ENCODE data around the gene AACS.
"Not testable (repeated sequence)": the region's sequence is repeated elsewhere in the genome, so short reads cannot be mapped to it uniquely, and the experiment has no call there.

Gene AACS

GRCh38 chr12:125124320-125124966 lies 59.2 kb downstream of the AACS start:
- no peak for DNase-seq (ENCODE audit: low spot score)

DNA sequence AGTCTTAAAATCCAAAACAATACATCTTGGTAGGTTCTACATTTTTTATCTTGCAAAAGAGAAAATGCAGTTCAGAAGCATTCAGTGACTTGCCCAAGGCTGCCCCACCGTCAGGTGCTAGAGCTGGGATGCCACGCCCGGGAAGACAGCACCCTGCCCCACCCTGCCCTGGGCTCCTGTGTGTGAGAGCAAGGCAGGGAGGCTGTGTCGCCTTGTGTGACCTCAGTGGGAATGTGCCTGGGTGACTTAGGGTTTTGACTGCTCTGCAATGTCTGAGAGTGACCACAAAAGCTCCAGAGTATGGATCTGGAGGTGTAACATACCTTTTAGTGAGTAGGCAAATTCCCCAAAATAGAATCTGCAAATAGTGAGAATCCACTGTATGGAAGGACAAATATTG lies 60.0 kb downstream of the AACS start:
- no peak for DNase-seq (ENCODE audit: low spot score)

- no peak for DNase-seq (ENCODE audit: low spot score)
These were observed 63.4 kb downstream of the AACS start for GRCh38 chr12:125128439-125129178.

GRCh38 chr12:125129179-125129571 lies 63.9 kb downstream of the AACS start:
- DNase-seq (ENCODE audit: low spot score) = no peak

DNA sequence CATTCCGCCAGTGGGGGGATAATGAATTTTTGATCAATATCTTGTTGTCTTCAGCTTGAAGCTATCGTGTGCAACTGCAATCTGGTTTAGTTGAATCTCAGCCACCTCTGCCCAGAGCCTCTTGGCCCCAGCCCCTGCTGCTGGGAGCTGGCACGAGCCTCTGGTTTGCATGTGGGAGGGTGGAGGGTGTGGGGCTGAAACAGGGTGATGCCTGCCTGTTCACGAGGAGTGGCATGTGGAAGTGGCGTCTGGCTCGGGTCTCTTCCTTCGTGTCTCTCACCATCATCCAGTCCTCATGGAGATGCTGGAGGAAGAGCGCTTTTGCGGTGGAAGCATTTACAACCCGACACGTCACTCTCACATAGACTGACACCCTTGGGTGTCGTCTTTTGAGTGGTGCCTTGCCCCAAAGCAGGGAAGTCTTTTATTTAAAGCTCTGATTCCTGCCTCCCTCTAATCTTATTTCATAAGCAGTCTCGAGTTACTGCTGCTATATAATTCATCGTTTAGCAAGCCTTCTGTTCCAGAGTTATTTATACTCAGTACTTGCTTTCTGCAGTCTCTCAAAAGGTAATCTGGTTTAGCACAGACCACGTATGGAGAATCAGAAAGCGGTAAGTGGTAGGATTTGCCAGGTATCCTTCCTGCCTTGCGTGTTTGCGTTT lies 64.5 kb downstream of the AACS start:
- no peak for DNase-seq (ENCODE audit: low spot score)

DNA sequence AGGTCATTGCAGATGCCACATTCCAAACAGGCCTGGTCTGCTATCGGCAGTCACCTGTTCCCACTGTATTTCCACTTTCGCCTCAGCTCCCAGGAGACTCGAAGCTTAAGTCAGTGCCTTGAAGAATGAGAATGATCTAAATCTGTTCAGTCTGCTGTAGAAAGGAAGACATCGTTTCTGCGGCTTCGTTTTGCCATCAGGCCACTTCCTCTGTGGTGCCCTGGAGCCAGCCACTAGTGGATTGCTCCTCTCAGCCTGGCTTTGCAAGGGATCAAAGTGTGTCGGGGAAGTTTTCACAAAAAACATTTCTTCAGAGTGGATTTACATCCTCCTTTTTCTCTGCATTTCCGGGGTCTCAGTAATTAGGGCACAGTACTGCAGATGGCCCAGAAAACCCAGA lies 66.7 kb downstream of the AACS start:
- no peak for DNase-seq (ENCODE audit: low spot score)

GRCh38 chr12:125132698-125133400 lies 67.6 kb downstream of the AACS start:
- no peak for DNase-seq (ENCODE audit: low spot score)

GRCh38 chr12:125133616-125134015 lies 68.4 kb downstream of the AACS start:
- no peak for DNase-seq (ENCODE audit: low spot score)

DNA sequence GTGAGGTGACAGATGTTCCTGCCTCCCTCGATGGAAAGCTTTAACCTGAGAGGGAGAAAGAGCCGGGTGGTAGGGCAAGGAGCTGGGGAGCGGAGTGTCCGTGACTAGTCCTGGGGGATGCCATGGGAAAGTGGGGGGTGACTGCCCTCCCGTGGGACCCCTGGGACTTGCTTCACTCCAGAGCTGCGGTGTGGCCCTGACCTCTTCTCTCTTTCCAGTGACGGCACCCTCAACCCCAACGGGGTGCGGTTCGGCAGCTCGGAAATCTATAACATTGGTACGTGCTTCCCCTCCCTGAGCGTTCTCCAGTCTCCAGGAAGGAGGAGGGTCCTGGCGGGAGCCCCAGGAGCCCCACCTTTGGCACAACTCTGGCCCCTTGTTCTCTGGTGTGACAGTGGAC lies 69.3 kb downstream of the AACS start:
- DNase-seq (ENCODE audit: low spot score) = no peak

DNA sequence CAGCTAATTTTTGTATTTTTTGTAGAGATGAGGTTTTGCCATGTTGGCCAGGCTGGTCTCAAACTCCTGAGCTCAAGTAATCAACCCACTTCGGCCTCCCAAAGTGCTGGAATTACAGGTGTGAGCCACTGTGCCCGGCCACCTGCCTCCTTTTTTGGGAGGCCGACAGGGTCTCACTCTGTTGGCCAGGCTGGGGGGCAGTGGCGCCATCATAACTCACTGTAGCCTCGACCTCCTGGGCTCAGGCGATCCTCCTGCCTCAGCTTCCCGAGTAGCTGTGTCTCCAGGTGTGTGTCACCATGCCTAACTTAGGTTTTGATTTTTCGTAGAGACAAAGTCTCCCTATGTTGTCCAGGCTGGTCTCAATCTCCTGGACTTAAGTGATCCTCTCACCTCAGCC lies 70.7 kb downstream of the AACS start:
- no peak for DNase-seq (ENCODE audit: low spot score)

DNA sequence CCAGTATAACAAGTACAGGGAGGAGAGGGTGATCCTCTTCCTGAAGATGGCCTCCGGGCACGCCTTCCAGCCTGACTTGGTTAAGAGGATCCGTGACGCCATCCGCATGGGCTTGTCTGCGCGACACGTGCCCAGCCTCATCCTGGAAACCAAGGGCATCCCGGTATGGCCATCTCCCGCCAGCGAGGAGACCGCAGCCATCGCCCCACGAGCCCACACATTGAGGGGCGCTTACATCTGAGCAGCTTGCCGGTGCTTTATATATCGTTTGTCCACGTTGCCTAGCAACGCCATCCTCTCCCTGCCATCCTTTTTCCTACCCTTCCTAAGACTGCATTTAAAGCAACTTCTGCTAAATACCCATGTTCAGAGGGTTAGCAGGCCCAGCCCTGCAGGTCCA lies 71.5 kb downstream of the AACS start:
- no peak for DNase-seq (ENCODE audit: low spot score)

DNA sequence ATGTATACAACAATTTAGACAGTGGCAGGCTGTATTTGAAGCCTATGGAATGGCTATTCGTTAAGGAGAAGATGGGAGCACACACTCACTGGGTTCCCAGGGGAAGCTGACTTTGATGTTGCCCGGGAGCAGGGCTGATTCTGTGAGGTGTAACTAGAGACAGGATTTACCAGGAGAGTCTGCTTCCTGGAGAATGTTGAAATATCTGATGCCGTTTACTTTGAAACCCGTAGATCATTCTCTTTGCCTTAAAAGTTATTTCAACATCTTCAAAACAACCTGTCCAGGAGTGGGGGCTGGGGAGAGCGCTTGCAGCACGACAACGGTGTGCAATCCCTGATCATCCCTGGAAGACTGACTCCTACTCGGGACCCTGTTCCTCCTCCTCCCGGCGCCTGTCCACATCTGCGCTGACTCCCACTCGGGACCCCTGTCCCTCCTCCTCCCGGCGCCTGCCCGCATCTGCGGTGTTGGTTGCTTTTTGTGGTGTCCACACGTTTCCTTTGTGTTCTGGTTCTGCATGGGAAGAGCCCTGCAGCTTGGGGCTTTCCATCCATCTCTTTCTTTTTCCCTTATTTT lies 72.6 kb downstream of the AACS start:
- DNase-seq (ENCODE audit: low spot score) = no peak

- no peak for DNase-seq (ENCODE audit: low spot score)
These were observed 75.3 kb downstream of the AACS start for GRCh38 chr12:125140279-125141209.

GRCh38 chr12:125141210-125141573 lies 76.0 kb downstream of the AACS start:
- DNase-seq (ENCODE audit: low spot score) = not testable (repeated sequence)

- no peak for DNase-seq (ENCODE audit: low spot score)
These were observed 77.4 kb downstream of the AACS start for GRCh38 chr12:125142601-125143000.

- no peak for DNase-seq (ENCODE audit: low spot score)
These were observed 78.3 kb downstream of the AACS start for GRCh38 chr12:125143491-125143890.

GRCh38 chr12:125145196-125145595 lies 80.0 kb downstream of the AACS start:
- DNase-seq (ENCODE audit: low spot score) = no peak

DNA sequence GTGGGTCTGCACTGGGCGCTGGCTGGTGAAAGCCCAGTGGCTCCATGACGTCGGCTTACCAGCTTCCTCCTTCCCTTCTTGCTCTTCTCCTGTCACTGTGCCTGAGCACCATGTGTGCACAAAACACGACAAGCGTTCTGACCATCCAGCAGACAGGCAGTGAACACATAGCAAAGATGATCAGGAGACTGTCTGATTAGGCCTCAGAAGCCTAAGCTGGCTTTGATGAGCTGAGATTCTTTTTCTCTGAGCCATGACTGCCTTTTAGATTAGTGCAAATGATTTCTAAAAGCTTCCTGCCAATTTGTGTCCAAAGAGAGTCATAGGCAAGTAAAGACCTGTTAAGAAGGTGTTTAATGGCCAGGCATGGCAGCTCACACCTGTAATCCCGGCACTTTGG lies 83.1 kb downstream of the AACS start:
- no peak for DNase-seq (ENCODE audit: low spot score)

DNA sequence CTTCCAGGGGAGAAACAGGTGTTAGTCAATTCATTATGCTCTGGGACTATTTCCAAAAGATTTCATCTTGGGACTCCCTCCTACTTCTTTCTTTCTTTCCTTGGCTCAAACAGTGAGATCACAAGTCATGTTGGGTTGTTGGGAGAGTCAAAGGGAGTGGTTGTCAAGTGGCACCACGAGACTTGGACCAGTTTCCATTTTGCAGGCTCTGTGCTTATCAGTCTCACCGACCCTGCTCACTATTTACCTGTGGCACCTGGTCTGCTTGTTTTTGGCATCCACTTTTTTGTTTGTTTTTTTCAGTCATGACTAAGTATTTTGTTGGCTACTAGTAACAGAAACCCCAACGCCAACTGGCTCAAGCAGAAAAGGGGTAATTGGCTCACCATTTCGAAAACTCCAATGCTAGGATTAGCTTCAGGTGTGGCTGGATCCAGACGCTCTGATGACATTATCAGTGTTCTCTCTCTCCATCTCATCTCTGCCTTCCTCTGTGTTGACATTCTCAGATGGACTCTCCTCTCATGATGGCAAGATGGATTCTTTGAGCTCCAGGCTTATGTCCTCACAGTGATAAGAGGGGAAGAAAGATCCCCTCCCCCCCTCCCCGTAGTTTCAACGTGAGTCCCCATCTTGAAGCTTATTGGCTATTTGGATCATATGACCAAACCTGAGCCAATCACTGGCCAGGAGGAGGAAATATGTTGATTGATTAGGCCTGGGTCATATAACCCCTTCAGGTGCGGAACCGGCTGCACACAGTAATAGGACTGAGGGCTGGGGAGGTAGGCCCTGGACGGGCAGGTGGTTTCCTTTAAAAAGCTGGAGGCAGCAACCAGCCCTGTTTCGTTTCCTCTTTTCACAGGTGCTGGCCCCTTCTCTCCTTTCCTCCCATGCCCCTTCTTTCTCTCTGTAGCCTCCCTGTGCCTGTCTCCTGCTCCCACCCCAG lies 84.2 kb downstream of the AACS start:
- no peak for DNase-seq (ENCODE audit: low spot score)

- DNase-seq (ENCODE audit: low spot score) = no peak
These were observed 86.0 kb downstream of the AACS start for GRCh38 chr12:125151284-125151683.
